ENCODE results near the gene VPS35. TPM values are rescaled to one million over a fixed set of nuclear protein-coding genes. Genes with fewer than 3 reads are reported as not detected.

Gene VPS35
- total RNA-seq, result 100 to 1,000 TPM in 1 of 2 donors, 10 to 100 TPM in 1; 99.1 to 107 TPM

GRCh38 chr16:46688654-46689364 is at the start of gene VPS35:
TSS of gene VPS35 (minus strand) at chr16:46689178. CDS start at chr16:46689133, 45 bp downstream.
- peak; percentile 100 for DNase-seq (ENCODE audit: low spot score)
- TF ChIP-seq POLR2A (IDR thresholded peaks at IDR 0.05) (peak; percentile 89), POLR2AphosphoS5 (IDR thresholded peaks at IDR 0.05) (peak; percentile 81)
- TF ChIP-seq, protein P1, sequence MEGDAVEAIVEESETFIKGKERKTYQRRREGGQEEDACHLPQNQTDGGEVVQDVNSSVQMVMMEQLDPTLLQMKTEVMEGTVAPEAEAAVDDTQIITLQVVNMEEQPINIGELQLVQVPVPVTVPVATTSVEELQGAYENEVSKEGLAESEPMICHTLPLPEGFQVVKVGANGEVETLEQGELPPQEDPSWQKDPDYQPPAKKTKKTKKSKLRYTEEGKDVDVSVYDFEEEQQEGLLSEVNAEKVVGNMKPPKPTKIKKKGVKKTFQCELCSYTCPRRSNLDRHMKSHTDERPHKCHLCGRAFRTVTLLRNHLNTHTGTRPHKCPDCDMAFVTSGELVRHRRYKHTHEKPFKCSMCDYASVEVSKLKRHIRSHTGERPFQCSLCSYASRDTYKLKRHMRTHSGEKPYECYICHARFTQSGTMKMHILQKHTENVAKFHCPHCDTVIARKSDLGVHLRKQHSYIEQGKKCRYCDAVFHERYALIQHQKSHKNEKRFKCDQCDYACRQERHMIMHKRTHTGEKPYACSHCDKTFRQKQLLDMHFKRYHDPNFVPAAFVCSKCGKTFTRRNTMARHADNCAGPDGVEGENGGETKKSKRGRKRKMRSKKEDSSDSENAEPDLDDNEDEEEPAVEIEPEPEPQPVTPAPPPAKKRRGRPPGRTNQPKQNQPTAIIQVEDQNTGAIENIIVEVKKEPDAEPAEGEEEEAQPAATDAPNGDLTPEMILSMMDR (IDR thresholded peaks at IDR 0.05), result no peak
- H3K4me3 ChIP-seq, result peak within 1 kb of the TSS; percentile 71 to 74
- peak within 1 kb of the TSS; percentile 92 to 95 for H3K27ac ChIP-seq
- under 1% methylated on average over 49 of the region's 54 CpGs for WGBS
- no peaks in the 10 kb centered on the region for H3K27me3 ChIP-seq (replicated peaks; ENCODE audit: insufficient read depth)
- H3K9me3 ChIP-seq, result no peaks in the 10 kb centered on the region
- peaks cover 4% of the 10 kb centered on the region for H3K4me1 ChIP-seq (replicated peaks)
- no peaks in the 10 kb centered on the region for H3K36me3 ChIP-seq
- intact Hi-C loops (cut with DNase I), result loop anchor here (2.0 to 10.0 kb wide), 2 partner anchors 116 to 142 kb away; partner anchors contain the start of gene C16orf87

DNA sequence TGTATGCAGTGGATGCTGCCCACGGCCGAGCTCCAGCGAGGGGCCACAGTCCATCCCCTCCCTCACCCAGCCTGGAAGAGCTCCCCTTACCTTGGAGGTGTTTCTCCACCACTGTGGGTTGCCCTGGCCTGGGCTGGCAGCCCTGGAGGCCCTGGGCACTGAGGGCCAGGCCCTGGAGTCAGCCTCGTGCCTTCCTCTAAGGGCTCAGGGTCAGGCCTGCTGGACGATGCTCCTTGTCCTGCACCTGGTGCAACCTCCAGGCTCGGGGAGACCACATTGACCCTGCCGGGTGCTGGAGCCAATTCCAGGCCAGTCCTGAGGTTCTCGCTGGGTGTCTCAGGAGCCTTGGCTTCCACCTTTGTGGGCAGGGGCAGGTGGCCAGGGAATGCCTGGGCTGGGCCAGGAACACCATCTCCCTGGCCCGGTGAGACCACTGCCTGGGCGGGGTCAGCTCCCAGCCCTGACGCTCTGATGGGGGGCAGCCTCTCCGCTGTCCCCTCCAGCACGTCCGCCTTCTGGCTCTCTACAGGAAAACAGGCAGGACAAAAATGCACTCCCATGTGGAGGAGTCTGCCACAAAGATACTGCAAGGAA is 48.7 kb upstream of the VPS35 start:
- Histone ChIP-seq H3K4me1 (replicated peaks) (no peaks in the 10 kb centered on the region), H3K9me3 (no peaks in the 10 kb centered on the region), H3K36me3 (no peaks in the 10 kb centered on the region), H3K4me3 (no peak overlapping the region), H3K27ac (no peak overlapping the region), H3K27me3 (replicated peaks; ENCODE audit: insufficient read depth) (no peaks in the 10 kb centered on the region)
- TF ChIP-seq POLR2AphosphoS5 (IDR thresholded peaks at IDR 0.05) (no peak), POLR2A (IDR thresholded peaks at IDR 0.05) (no peak)
- TF ChIP-seq, protein P1 (IDR thresholded peaks at IDR 0.05), result no peak
- intact Hi-C loops (cut with DNase I), result no loop called here
- no peak for DNase-seq (ENCODE audit: low spot score)
- WGBS, result 87% methylated on average over 13 of the region's 14 CpGs

- Histone ChIP-seq H3K4me3 (no peak overlapping the region), H3K27me3 (replicated peaks; ENCODE audit: insufficient read depth) (no peaks in the 10 kb centered on the region), H3K27ac (no peak overlapping the region), H3K4me1 (replicated peaks) (no peaks in the 10 kb centered on the region), H3K36me3 (no peaks in the 10 kb centered on the region), H3K9me3 (no peaks in the 10 kb centered on the region)
- 76% methylated on average over 12 of the region's 12 CpGs for WGBS
- intact Hi-C loops (cut with DNase I), result no loop called here
- no peak for DNase-seq (ENCODE audit: low spot score)
- TF ChIP-seq POLR2AphosphoS5 (IDR thresholded peaks at IDR 0.05) (no peak), POLR2A (IDR thresholded peaks at IDR 0.05) (no peak)
- TF ChIP-seq, protein P1 (IDR thresholded peaks at IDR 0.05), result no peak
Observed at GRCh38 chr16:46736695-46737094, 47.7 kb upstream of the VPS35 start.

DNA sequence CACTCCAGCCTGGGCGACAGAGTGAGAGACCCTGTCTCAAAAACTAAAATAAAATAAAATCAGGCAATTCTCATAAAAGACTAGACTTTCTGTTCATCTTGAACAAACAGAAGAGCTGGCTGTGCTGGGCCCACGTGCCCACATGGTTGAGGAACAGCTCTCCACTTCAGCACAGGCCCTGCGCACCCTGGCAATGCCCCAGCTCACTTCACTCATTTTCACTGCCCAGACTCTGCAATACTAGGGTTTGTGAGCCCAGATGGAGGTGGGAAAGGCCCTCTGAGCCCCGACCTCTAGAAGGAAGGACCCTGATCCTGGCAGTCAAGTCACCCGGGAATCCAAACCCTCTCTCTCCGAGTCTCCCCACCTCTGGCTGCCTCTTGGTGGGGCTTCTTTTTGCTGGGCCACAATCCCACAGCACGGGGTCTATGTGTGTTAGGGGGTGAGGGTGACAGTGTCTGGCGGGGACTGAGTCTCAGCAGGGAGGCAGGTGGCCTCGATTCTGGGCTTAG is 44.4 kb upstream of the VPS35 start:
- no peak overlapping the region for H3K4me3 ChIP-seq
- no peaks in the 10 kb centered on the region for H3K27me3 ChIP-seq (replicated peaks; ENCODE audit: insufficient read depth)
- WGBS, result 79% methylated on average over 9 of the region's 9 CpGs
- H3K36me3 ChIP-seq, result no peaks in the 10 kb centered on the region
- no peaks in the 10 kb centered on the region for H3K9me3 ChIP-seq
- intact Hi-C loops (cut with DNase I), result no loop called here
- TF ChIP-seq, protein P1 (IDR thresholded peaks at IDR 0.05), result no peak
- no peak for DNase-seq (ENCODE audit: low spot score)
- H3K4me1 ChIP-seq (replicated peaks), result no peaks in the 10 kb centered on the region
- H3K27ac ChIP-seq, result no peak overlapping the region
